HPDE6-E6E7 (cell line): ENCODE results near the gene DUSP9.
"Not testable (repeated sequence)": the region's sequence is repeated elsewhere in the genome, so short reads cannot be mapped to it uniquely, and the experiment has no call there.

Experiments
- DNase-seq: peaks from one replicate; pipeline ENCODE4 v3.0.0; 2011; ENCODE audit warnings: missing footprints; ENCODE audit errors: extremely low spot score

The DUSP9 gene

GRCh38 chrX:153691032-153691827 is 44.2 kb downstream of the DUSP9 start:
- DNase-seq: not testable (repeated sequence)

GRCh38 chrX:153692003-153692402 is 45.0 kb downstream of the DUSP9 start:
- DNase-seq: no peak

GRCh38 chrX:153692611-153693156 is 45.7 kb downstream of the DUSP9 start:
- DNase-seq: no peak

GRCh38 chrX:153693216-153694086 is 46.4 kb downstream of the DUSP9 start:
- no peak for DNase-seq

GRCh38 chrX:153694256-153694655 is 47.3 kb downstream of the DUSP9 start:
- not testable (repeated sequence) for DNase-seq

- DNase-seq: no peak
Measured at GRCh38 chrX:153694687-153695270, 47.8 kb downstream of the DUSP9 start.

- DNase-seq: no peak
Measured at GRCh38 chrX:153696100-153696499, 49.1 kb downstream of the DUSP9 start.

GRCh38 chrX:153696538-153696937 is 49.5 kb downstream of the DUSP9 start:
- DNase-seq: not testable (repeated sequence)

- not testable (repeated sequence) for DNase-seq
Measured at GRCh38 chrX:153696986-153697722, 50.2 kb downstream of the DUSP9 start.

GRCh38 chrX:153697924-153698865 is 51.2 kb downstream of the DUSP9 start:
- DNase-seq: no peak

- not testable (repeated sequence) for DNase-seq
Measured at GRCh38 chrX:153699210-153699783, 52.3 kb downstream of the DUSP9 start.

- DNase-seq: not testable (repeated sequence)
Measured at GRCh38 chrX:153699784-153700371, 52.9 kb downstream of the DUSP9 start.

- no peak for DNase-seq
Measured at GRCh38 chrX:153700376-153700945, 53.5 kb downstream of the DUSP9 start.
